Heart left ventricle (tissue), 16 donors: Measurements from ENCODE around the gene SLC25A14. TPM values are rescaled to one million over a fixed set of nuclear protein-coding genes. Genes with fewer than 3 reads are reported as not detected.
"Not testable (repeated sequence)": the region's sequence is repeated elsewhere in the genome, so short reads cannot be mapped to it uniquely, and the experiment has no call there.

Experiments used
- ATAC-seq, 4 donors: fragments of 200-7000 bp; cut with Tn5 transposase; one replicate each; pipeline ENCODE4 v1.9.1; 2020 to 2022; ENCODE audit warnings: moderate library complexity in 4 of 4, mild to moderate bottlenecking in 3 of 4, moderate number of reproducible peaks in 1 of 4
- DNase-seq, 5 donors: peaks; one replicate each; pipeline ENCODE4 v3.0.0-alpha.2; 2020
- H3K27ac ChIP-seq, 12 donors: fragments of 200-600 bp; sonication (generic) in 4 of 12; one replicate each; pipeline versions ENCODE4 v1.5.0 to v1.8.0; 2016 to 2022; ENCODE audit warnings: mild to moderate bottlenecking in 2 of 12
- H3K27me3 ChIP-seq, 9 donors: fragments of 200-600 bp; sonication (generic) in 2 of 9; one replicate each; pipeline versions ENCODE4 v1.5.1 to v1.8.0; 2016 to 2022; ENCODE audit warnings: mild to moderate bottlenecking in 3 of 9
- H3K36me3 ChIP-seq, 9 donors: fragments of 200-600 bp; sonication (generic) in 2 of 9; one replicate each; pipeline versions ENCODE4 v1.5.0 to v1.8.0; 2018 to 2022; ENCODE audit warnings: mild to moderate bottlenecking in 2 of 9
- H3K4me1 ChIP-seq, 12 donors: fragments of 200-600 bp; sonication (generic) in 4 of 12; one replicate each; pipeline versions ENCODE4 v1.5.0 to v1.8.0; 2016 to 2022; ENCODE audit warnings: mild to moderate bottlenecking in 3 of 12
- H3K4me3 ChIP-seq, 12 donors: fragments of 200-600 bp; sonication (generic) in 4 of 12; one replicate each; pipeline versions ENCODE4 v1.5.0 to v1.8.0; 2017 to 2022; ENCODE audit warnings: mild to moderate bottlenecking in 9 of 12, moderate library complexity in 4 of 12
- H3K9me3 ChIP-seq, 12 donors: fragments of 200-600 bp; sonication (generic) in 4 of 12; one replicate each; pipeline versions ENCODE4 v1.5.0 to v1.8.0; 2016 to 2022; ENCODE audit warnings: mild to moderate bottlenecking in 1 of 12
- POLR2A ChIP-seq, 2 donors: fragments of 450-650 bp; IDR thresholded peaks; one replicate each; pipeline ENCODE4 v1.6.1; 2017; ENCODE audit warnings: antibody characterized with exemption in 2 of 2, mild to moderate bottlenecking in 2 of 2, moderate library complexity in 2 of 2
- WGBS, 4 donors: extraction: QIAGEN DNeasy Blood & Tissue Kit in 2 of 4; methylation state at CpG; one replicate each; pipeline versions ENCODE4 v1.1.5 to v1.1.7; 2013 to 2018; 5-methylcytosine and 5-hydroxymethylcytosine counted together
- intact Hi-C, 10 donors: fragments of 100-400 bp; cut with DNase I; formaldehyde crosslinking; loops; one replicate each; pipeline versions ENCODE4 v1.11.1 to v1.14.2; 2022
- polyA plus RNA-seq, 2 donors: library from polyadenylated mRNA; stranded (reverse); fragments of 200-250 nt; gene quantifications; one replicate each; pipeline ENCODE4 v1.2.3, GENCODE V29; 2013
- total RNA-seq, 9 donors: library from RNA; depleted of rRNA in 2 of 9; stranded (reverse); fragments of >200 nt in 2 of 9; fragmentation: NEBNext Ultra II Directional in 3 of 9; extraction: Animal tissue kit (Norgen Biotek cat#: 25700) in 3 of 9; gene quantifications; one replicate each; pipeline versions ENCODE4 v1.1.0 to v1.2.4, GENCODE V29; 2016 to 2023
- TF ChIP-seq, protein P1 (sequence below), 12 donors: fragments of 200-600 bp; sonication (generic) in 4 of 12; IDR thresholded peaks; one replicate each; pipeline versions ENCODE4 v1.5.0 to v1.8.0; 2018 to 2022; ENCODE audit warnings: antibody characterized with exemption in 12 of 12, mild to moderate bottlenecking in 5 of 12
- donor health status: ischemic (EF 13 %, LVEDD 7.1; RV severe dilation, severe dysfunction).
- donor health status: healthy with polysubstance abuse.
- donor health status: DM: no; HTN: yes; CAD: no.
- donor health status: DM: no; HTN: no; CAD: no.
- donor health status: ischemic (EF 25% LVEDD 6.9; RV normal size, moderate dysfunction).
- donor health status: ischemic (EF 25% LVEDD 5.7; RV mildly dilated, moderate dysfunction).
- donor health status: healthy.
- donor health status: DM: yes; HTN: yes; CAD: no.
- donor health status: ischemic (EF 35%, LVEDD 5.7; RV mildly dilated, moderate dysfunction).
- donor health status: nonischemic (EF 11% LVEDD 7.7; RV severe dilation, severe dysfunction).
- donor health status: DM: yes; HTN: yes; CAD: no.
- donor health status: PGD.
- donor health status: ischemic (EF 29% LVEDD 5.4; RV normal size, mild dysfunction).
- donor health status: nonischemic (EF 23%, LVEDD 6.1; RV moderate dilation, normal function).

Gene SLC25A14
- total and polyA plus RNA-seq, 11 donors, result 5.7 to 17.7 (median 7.1) TPM

DNA sequence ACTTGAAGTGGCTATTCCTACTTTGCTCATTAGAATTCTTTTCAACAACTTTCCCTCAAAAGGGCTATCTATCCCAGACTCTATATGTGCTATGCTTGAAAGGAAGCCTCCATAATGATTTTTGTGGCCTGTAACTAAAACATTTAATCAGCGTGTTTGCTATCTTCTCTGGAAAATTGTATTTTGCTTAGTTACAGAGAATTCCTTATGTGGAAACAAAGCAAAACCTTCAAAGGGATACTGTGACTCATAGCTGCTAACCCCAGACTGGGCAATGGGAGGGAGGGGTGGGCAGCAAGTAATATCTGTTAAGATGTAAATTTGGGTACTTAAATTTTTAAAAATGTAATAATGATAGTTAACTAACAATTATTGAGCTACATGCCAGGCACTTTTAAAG is 3.7 kb downstream of the SLC25A14 start:
- ATAC-seq (no peak), DNase-seq (no peak)
- H3K27ac ChIP-seq, result no peak overlapping the region
- H3K27me3 ChIP-seq, result no peaks in the 10 kb centered on the region
- H3K9me3 ChIP-seq, result no peaks in the 10 kb centered on the region
- TF ChIP-seq, protein P1, sequence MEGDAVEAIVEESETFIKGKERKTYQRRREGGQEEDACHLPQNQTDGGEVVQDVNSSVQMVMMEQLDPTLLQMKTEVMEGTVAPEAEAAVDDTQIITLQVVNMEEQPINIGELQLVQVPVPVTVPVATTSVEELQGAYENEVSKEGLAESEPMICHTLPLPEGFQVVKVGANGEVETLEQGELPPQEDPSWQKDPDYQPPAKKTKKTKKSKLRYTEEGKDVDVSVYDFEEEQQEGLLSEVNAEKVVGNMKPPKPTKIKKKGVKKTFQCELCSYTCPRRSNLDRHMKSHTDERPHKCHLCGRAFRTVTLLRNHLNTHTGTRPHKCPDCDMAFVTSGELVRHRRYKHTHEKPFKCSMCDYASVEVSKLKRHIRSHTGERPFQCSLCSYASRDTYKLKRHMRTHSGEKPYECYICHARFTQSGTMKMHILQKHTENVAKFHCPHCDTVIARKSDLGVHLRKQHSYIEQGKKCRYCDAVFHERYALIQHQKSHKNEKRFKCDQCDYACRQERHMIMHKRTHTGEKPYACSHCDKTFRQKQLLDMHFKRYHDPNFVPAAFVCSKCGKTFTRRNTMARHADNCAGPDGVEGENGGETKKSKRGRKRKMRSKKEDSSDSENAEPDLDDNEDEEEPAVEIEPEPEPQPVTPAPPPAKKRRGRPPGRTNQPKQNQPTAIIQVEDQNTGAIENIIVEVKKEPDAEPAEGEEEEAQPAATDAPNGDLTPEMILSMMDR (IDR thresholded peaks at IDR 0.05), result no peak
- no peak for TF ChIP-seq POLR2A (IDR thresholded peaks at IDR 0.05)
- no peak overlapping the region for H3K4me3 ChIP-seq
- H3K36me3 ChIP-seq, result no peaks in the 10 kb centered on the region
- H3K4me1 ChIP-seq, result peaks cover 0 to 6% (median 0%) of the 10 kb centered on the region in 12 donors
- WGBS, 4 donors, result 87 to 100% (median 92%) methylated on average over 1 of the region's 1 CpG
- intact Hi-C loops, result loop anchor here in 1 of 10 donors (5.0 kb wide), 1 partner anchor 76 kb away; the partner anchor contains the start of gene ZNF280C

DNA sequence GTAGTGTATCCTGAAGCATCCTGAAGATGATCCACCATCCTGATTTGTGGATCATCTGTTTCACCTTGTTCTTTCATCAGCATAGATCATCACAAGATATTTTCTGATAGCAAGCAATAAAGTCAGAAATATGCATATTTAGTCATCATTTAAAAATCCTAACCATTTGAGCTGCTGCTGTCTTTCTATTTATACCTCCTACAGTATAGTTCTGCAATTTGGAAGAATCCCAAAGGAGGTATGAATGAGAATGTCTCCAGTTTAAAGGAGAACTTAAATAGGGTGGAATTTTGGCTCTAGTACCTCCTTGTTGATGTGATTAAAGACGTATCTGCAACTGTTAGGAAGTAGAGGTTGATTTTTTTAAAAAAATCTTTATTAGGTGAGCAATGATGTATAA is 7.6 kb downstream of the SLC25A14 start:
- H3K4me3 ChIP-seq, result no peak overlapping the region
- H3K36me3 ChIP-seq, result peaks cover 0 to 27% (median 9%) of the 10 kb centered on the region in 9 donors
- no peak for ATAC-seq
- WGBS, 4 donors, result 16 to 36% (median 25%) methylated on average over 1 of the region's 1 CpG
- H3K4me1 ChIP-seq, result peaks cover 0 to 6% (median 0%) of the 10 kb centered on the region in 12 donors
- no peaks in the 10 kb centered on the region for H3K27me3 ChIP-seq
- H3K9me3 ChIP-seq, result no peaks in the 10 kb centered on the region
- DNase-seq, result no peak
- TF ChIP-seq, protein P1 (IDR thresholded peaks at IDR 0.05), result no peak
- TF ChIP-seq POLR2A (IDR thresholded peaks at IDR 0.05), result no peak
- intact Hi-C loops, result no loop called here
- no peak overlapping the region for H3K27ac ChIP-seq

DNA sequence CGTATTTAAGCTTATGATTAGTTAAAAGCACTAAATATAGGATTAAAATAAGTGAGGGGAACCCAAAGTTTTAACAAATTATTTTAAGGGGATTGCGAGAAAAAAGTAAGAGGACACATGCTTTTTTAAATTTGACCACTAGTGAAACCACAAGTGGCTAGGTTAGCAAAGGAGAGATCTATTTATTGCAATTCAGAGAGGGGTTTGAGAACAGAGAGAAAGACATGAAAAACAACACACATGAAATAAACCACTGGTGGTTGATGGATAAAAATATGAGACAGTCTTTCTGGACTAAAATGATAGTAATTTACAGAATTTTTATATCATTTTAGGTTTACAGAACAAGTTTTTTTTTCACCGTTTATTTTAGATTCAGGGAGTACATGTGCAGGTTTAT is 11.8 kb downstream of the SLC25A14 start:
- no peak for DNase-seq
- Histone ChIP-seq H3K27ac (no peak overlapping the region), H3K4me3 (no peak overlapping the region), H3K27me3 (no peaks in the 10 kb centered on the region), H3K4me1 (peaks cover 0 to 6% (median 0%) of the 10 kb centered on the region in 12 donors), H3K36me3 (peaks cover 0 to 27% (median 9%) of the 10 kb centered on the region in 9 donors), H3K9me3 (no peaks in the 10 kb centered on the region)
- no peak for ATAC-seq
- 80 to 95% (median 90%) methylated on average over 3 of the region's 3 CpGs for WGBS, 4 donors
- intact Hi-C loops, result no loop called here
- TF ChIP-seq, protein P1 (IDR thresholded peaks at IDR 0.05), result no peak

DNA sequence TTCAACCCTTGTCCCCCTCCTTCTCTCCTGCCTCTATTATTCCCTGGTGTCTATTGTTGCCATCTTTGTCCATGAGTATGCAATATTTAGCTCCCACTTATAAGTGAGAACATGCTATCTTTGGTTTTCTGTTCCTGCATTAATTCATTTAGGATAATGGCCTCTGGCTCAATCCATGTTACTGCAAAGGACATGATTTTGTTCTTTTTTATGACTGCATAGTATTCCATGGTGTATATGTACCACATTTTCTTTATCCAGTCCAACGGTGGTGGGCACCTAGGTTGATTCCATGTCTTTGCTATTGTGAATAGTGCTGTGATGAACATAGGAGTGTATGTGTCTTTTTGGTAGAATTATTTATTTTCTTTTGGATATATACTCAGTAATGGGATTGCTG is 12.3 kb downstream of the SLC25A14 start:
- H3K9me3 ChIP-seq, H3K4me3 ChIP-seq, DNase-seq, H3K27me3 ChIP-seq, ATAC-seq, intact Hi-C loops, H3K27ac ChIP-seq, H3K4me1 ChIP-seq: not testable (repeated sequence)
- 81 to 100% (median 91%) methylated on average over 1 of the region's 1 CpG for WGBS, 4 donors
- peaks cover 0 to 27% (median 9%) of the 10 kb centered on the region in 9 donors for H3K36me3 ChIP-seq

DNA sequence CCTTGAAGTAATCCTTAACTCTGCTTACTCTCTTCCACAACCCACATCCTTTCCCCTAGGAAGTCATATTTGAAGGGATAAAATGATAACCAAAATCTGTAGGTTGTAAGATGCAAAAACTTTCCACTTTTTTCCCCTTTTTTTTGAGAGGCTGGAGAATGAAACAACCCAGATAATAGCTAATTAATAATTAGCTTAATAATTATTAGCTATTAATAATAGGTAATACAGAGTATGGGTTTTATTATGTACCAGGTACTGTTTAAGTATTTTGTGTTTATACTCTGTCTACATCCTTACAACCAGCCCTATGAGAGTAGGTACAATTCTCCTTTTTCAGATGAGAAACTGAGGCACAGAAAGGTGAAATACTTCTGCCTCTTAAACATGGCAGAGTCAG is 36.4 kb downstream of the SLC25A14 start:
- no peak for TF ChIP-seq POLR2A (IDR thresholded peaks at IDR 0.05)
- TF ChIP-seq, protein P1 (IDR thresholded peaks at IDR 0.05), result no peak
- Histone ChIP-seq H3K27me3 (no peaks in the 10 kb centered on the region), H3K4me3 (no peak overlapping the region), H3K9me3 (no peaks in the 10 kb centered on the region), H3K4me1 (no peaks in the 10 kb centered on the region), H3K27ac (no peak overlapping the region), H3K36me3 (peaks cover 0 to 7% (median 0%) of the 10 kb centered on the region in 9 donors)
- intact Hi-C loops, result no loop called here
- no peak for DNase-seq
- no peak for ATAC-seq
